WTC11 (cell line): ENCODE data around the gene TREML1.
"Not testable (repeated sequence)": the region's sequence is repeated elsewhere in the genome, so short reads cannot be mapped to it uniquely, and the experiment has no call there.

Experiments
- CREM ChIP-seq: sonication (generic); formaldehyde crosslinking; IDR thresholded peaks from 2 replicates; pipeline ENCODE4 v1.8.1; 2022; ENCODE audit warnings: mild to moderate bottlenecking, missing genetic modification reagents, moderate library complexity
- JUN ChIP-seq: sonication (generic); formaldehyde crosslinking; IDR thresholded peaks from 2 replicates; pipeline ENCODE4 v1.8.0; 2023; ENCODE audit warnings: mild to moderate bottlenecking, missing genetic modification reagents
- KAT7 ChIP-seq: sonication (generic); formaldehyde crosslinking; IDR thresholded peaks from 2 replicates; pipeline ENCODE4 v1.8.1; 2023; ENCODE audit warnings: missing genetic modification reagents, mild to moderate bottlenecking, borderline replicate concordance
- MYBL2 ChIP-seq: sonication (generic); formaldehyde crosslinking; IDR thresholded peaks from 2 replicates; pipeline ENCODE4 v1.8.1; 2023; ENCODE audit warnings: mild to moderate bottlenecking, moderate library complexity, missing genetic modification reagents
- NR3C1 ChIP-seq: sonication (generic); formaldehyde crosslinking; conservative IDR thresholded peaks from 2 replicates; pipeline ENCODE4 v1.8.1; 2023; ENCODE audit warnings: low read depth, mild to moderate bottlenecking, missing genetic modification reagents
- SP1 ChIP-seq: sonication (generic); formaldehyde crosslinking; conservative IDR thresholded peaks from 2 replicates; pipeline ENCODE4 v1.8.1; 2022; ENCODE audit warnings: missing genetic modification reagents
- TF ChIP-seq, protein P1 (sequence below): fragments of 200-600 bp; IDR thresholded peaks from 2 replicates; pipeline ENCODE4 v1.8.0; 2022; ENCODE audit warnings: antibody characterized with exemption
- TF ChIP-seq, protein P2 (sequence below): sonication (generic); formaldehyde crosslinking; IDR thresholded peaks from 2 replicates; pipeline ENCODE4 v1.8.0; 2023; ENCODE audit warnings: mild to moderate bottlenecking, missing genetic modification reagents
- TF ChIP-seq, protein P3 (sequence below): sonication (generic); formaldehyde crosslinking; IDR thresholded peaks from 2 replicates; pipeline ENCODE4 v1.8.1; 2022; ENCODE audit warnings: missing genetic modification reagents, borderline replicate concordance
- TF ChIP-seq, protein P4 (sequence below): sonication (generic); formaldehyde crosslinking; IDR thresholded peaks from 2 replicates; pipeline ENCODE4 v1.8.1; 2022; ENCODE audit warnings: low read depth, missing genetic modification reagents, borderline replicate concordance

DNA sequence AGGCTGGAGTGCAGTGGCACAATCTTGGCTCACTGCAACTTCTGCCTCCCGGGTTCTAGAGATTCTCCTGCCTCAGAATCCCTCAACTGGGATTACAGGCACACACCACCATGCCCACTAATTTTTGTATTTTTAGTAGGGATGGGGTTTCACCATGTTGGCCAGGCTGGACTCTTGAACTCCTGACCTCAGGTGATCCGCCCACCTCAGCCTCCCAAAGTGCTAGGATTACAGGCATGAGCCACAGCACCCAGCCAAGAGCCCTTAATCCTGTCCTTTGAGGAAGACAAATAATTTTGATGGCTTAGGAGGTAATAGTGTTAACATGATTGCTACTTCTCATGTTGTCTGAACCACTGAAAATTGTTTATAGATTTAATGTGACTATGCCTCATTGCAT, 39.1 kb downstream of the TREML1 start:
- TF ChIP-seq, protein P1, sequence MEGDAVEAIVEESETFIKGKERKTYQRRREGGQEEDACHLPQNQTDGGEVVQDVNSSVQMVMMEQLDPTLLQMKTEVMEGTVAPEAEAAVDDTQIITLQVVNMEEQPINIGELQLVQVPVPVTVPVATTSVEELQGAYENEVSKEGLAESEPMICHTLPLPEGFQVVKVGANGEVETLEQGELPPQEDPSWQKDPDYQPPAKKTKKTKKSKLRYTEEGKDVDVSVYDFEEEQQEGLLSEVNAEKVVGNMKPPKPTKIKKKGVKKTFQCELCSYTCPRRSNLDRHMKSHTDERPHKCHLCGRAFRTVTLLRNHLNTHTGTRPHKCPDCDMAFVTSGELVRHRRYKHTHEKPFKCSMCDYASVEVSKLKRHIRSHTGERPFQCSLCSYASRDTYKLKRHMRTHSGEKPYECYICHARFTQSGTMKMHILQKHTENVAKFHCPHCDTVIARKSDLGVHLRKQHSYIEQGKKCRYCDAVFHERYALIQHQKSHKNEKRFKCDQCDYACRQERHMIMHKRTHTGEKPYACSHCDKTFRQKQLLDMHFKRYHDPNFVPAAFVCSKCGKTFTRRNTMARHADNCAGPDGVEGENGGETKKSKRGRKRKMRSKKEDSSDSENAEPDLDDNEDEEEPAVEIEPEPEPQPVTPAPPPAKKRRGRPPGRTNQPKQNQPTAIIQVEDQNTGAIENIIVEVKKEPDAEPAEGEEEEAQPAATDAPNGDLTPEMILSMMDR, result not testable (repeated sequence)
- TF ChIP-seq NR3C1; JUN; SP1 (CRISPR knock-in tag); CREM; MYBL2 (CRISPR knock-in tag); KAT7 (CRISPR knock-in tag): not testable (repeated sequence)
- TF ChIP-seq, protein P2, sequence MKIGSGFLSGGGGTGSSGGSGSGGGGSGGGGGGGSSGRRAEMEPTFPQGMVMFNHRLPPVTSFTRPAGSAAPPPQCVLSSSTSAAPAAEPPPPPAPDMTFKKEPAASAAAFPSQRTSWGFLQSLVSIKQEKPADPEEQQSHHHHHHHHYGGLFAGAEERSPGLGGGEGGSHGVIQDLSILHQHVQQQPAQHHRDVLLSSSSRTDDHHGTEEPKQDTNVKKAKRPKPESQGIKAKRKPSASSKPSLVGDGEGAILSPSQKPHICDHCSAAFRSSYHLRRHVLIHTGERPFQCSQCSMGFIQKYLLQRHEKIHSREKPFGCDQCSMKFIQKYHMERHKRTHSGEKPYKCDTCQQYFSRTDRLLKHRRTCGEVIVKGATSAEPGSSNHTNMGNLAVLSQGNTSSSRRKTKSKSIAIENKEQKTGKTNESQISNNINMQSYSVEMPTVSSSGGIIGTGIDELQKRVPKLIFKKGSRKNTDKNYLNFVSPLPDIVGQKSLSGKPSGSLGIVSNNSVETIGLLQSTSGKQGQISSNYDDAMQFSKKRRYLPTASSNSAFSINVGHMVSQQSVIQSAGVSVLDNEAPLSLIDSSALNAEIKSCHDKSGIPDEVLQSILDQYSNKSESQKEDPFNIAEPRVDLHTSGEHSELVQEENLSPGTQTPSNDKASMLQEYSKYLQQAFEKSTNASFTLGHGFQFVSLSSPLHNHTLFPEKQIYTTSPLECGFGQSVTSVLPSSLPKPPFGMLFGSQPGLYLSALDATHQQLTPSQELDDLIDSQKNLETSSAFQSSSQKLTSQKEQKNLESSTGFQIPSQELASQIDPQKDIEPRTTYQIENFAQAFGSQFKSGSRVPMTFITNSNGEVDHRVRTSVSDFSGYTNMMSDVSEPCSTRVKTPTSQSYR (CRISPR knock-in tag), result not testable (repeated sequence)
- TF ChIP-seq, protein P3, sequence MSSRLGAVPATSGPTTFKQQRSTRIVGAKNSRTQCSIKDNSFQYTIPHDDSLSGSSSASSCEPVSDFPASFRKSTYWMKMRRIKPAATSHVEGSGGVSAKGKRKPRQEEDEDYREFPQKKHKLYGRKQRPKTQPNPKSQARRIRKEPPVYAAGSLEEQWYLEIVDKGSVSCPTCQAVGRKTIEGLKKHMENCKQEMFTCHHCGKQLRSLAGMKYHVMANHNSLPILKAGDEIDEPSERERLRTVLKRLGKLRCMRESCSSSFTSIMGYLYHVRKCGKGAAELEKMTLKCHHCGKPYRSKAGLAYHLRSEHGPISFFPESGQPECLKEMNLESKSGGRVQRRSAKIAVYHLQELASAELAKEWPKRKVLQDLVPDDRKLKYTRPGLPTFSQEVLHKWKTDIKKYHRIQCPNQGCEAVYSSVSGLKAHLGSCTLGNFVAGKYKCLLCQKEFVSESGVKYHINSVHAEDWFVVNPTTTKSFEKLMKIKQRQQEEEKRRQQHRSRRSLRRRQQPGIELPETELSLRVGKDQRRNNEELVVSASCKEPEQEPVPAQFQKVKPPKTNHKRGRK, result not testable (repeated sequence)
- TF ChIP-seq, protein P4, sequence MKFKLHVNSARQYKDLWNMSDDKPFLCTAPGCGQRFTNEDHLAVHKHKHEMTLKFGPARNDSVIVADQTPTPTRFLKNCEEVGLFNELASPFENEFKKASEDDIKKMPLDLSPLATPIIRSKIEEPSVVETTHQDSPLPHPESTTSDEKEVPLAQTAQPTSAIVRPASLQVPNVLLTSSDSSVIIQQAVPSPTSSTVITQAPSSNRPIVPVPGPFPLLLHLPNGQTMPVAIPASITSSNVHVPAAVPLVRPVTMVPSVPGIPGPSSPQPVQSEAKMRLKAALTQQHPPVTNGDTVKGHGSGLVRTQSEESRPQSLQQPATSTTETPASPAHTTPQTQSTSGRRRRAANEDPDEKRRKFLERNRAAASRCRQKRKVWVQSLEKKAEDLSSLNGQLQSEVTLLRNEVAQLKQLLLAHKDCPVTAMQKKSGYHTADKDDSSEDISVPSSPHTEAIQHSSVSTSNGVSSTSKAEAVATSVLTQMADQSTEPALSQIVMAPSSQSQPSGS (CRISPR knock-in tag), result not testable (repeated sequence)
